ENCODE results near the gene BUD13.
"Not testable (repeated sequence)": the region's sequence is repeated elsewhere in the genome, so short reads cannot be mapped to it uniquely, and the experiment has no call there.

Gene BUD13

DNA sequence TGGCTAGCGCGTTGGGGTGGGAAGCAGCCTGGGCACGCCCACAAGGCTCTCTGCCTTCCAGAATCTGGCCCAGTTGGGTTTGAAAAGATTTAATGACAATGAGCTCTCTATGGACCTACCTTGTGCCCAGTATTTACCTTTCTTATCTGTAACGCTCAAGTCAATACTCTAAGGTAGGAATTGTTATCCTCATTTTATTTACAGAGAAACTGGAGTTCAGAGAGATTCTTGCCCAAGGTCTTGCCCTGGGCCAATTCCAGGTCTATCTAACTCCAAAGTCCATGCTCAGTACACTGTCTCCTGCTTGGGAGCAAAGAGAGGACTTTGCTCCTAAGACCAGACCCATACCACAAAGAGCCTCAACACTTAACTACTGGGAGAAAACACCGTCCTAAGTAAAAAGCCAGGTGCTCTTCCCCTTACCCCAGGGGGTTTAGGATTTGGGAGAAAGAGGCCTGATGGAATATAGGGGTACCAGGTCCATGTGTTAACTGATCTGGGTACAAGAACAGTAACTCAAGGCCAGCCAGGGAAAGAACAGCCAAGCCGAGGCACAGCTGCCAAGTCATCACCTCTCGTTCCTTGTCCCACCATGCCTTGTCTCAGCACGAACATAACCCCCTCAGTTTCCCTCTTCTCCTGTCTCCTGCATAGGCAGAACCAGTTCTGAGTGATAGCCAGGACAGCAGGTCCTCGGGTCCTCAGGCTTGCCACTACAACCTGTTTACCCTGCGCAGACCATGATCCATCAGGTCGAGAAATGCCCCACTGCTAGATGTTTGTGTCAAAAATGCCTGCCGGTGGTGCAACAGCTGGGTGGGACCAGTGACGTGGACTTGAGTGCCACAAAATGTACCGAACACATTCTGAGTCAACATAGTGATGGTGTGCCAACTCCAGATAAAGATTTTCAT is 35.7 kb upstream of the BUD13 start:
- no peak for DNase-seq
- Histone ChIP-seq H3K4me3 (ENCODE audit: insufficient read depth, low read depth, low read length, poor library complexity, severe bottlenecking) (no peak overlapping the region), H3K27me3 (replicated peaks; ENCODE audit: control insufficient read depth, insufficient read depth, low read length, poor library complexity, severe bottlenecking) (no peaks in the 10 kb centered on the region), H3K9me3 (ENCODE audit: control insufficient read depth, low read length) (no peaks in the 10 kb centered on the region), H3K27ac (ENCODE audit: insufficient read depth, low read length, poor library complexity, severe bottlenecking) (no peak overlapping the region), H3K36me3 (ENCODE audit: control insufficient read depth, insufficient read depth, low read length) (no peaks in the 10 kb centered on the region), H3K4me1 (ENCODE audit: control insufficient read depth, insufficient read depth, low read length, poor library complexity, severe bottlenecking) (no peaks in the 10 kb centered on the region)

- no peak overlapping the region for H3K27ac ChIP-seq (ENCODE audit: insufficient read depth, low read length, poor library complexity, severe bottlenecking)
- H3K4me3 ChIP-seq (ENCODE audit: insufficient read depth, low read depth, low read length, poor library complexity, severe bottlenecking) = no peak overlapping the region
- no peaks in the 10 kb centered on the region for H3K4me1 ChIP-seq (ENCODE audit: control insufficient read depth, insufficient read depth, low read length, poor library complexity, severe bottlenecking)
- no peaks in the 10 kb centered on the region for H3K9me3 ChIP-seq (ENCODE audit: control insufficient read depth, low read length)
- DNase-seq = no peak
- no peaks in the 10 kb centered on the region for H3K36me3 ChIP-seq (ENCODE audit: control insufficient read depth, insufficient read depth, low read length)
- no peaks in the 10 kb centered on the region for H3K27me3 ChIP-seq (replicated peaks; ENCODE audit: control insufficient read depth, insufficient read depth, low read length, poor library complexity, severe bottlenecking)
These were observed 34.9 kb upstream of the BUD13 start for GRCh38 chr11:116807601-116808261.

- Histone ChIP-seq H3K36me3 (ENCODE audit: control insufficient read depth, insufficient read depth, low read length) (no peaks in the 10 kb centered on the region), H3K4me1 (ENCODE audit: control insufficient read depth, insufficient read depth, low read length, poor library complexity, severe bottlenecking) (no peaks in the 10 kb centered on the region), H3K27me3 (replicated peaks; ENCODE audit: control insufficient read depth, insufficient read depth, low read length, poor library complexity, severe bottlenecking) (no peaks in the 10 kb centered on the region), H3K9me3 (ENCODE audit: control insufficient read depth, low read length) (no peaks in the 10 kb centered on the region), H3K27ac (ENCODE audit: insufficient read depth, low read length, poor library complexity, severe bottlenecking) (no peak overlapping the region), H3K4me3 (ENCODE audit: insufficient read depth, low read depth, low read length, poor library complexity, severe bottlenecking) (no peak overlapping the region)
- DNase-seq = no peak
These were observed 31.2 kb upstream of the BUD13 start for GRCh38 chr11:116804001-116804400.

DNA sequence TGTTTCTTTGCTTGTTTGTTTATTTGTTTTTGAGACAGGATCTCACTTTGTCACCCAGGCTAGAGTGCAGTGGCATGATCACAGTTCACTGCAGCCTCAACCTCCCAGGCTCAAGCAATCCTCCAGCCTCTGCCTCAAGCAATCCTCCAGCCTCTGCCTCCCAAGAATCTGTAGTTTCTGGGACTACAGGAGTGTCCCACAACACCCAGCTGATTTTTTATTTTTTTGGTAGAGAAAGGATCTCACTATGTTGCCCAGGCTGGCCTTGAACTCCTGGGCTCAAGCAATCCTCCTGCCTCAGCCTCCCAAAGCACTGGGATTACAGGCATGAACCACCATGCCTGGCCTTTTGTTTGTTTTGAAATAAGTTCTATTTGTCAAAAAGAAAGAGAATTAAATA is 28.9 kb upstream of the BUD13 start:
- H3K4me3 ChIP-seq (ENCODE audit: insufficient read depth, low read depth, low read length, poor library complexity, severe bottlenecking); DNase-seq; H3K27ac ChIP-seq (ENCODE audit: insufficient read depth, low read length, poor library complexity, severe bottlenecking); H3K4me1 ChIP-seq (ENCODE audit: control insufficient read depth, insufficient read depth, low read length, poor library complexity, severe bottlenecking); H3K27me3 ChIP-seq (replicated peaks; ENCODE audit: control insufficient read depth, insufficient read depth, low read length, poor library complexity, severe bottlenecking); H3K36me3 ChIP-seq (ENCODE audit: control insufficient read depth, insufficient read depth, low read length); H3K9me3 ChIP-seq (ENCODE audit: control insufficient read depth, low read length): not testable (repeated sequence)

DNA sequence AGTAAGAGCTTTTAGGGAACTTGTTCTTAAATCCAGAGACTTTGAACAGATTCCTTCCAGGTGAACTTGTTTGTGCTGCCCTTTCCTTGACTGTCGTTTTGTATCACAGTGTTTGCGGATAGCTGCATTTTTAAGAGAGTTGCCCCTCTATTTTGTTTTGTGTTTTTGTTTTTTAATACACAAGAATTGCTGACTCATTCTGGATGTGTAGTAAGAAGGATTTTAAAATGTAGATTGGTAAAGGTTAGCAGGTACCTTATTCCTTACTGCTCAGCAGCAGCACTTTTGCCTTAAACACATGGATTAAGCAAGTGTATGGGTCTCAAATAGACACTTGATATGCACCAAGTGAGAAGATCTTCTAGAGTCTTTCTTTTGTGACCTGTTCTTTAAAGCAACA is 27.8 kb upstream of the BUD13 start:
- Histone ChIP-seq H3K4me1 (ENCODE audit: control insufficient read depth, insufficient read depth, low read length, poor library complexity, severe bottlenecking) (no peaks in the 10 kb centered on the region), H3K4me3 (ENCODE audit: insufficient read depth, low read depth, low read length, poor library complexity, severe bottlenecking) (no peak overlapping the region), H3K27ac (ENCODE audit: insufficient read depth, low read length, poor library complexity, severe bottlenecking) (no peak overlapping the region), H3K27me3 (replicated peaks; ENCODE audit: control insufficient read depth, insufficient read depth, low read length, poor library complexity, severe bottlenecking) (no peaks in the 10 kb centered on the region), H3K36me3 (ENCODE audit: control insufficient read depth, insufficient read depth, low read length) (no peaks in the 10 kb centered on the region), H3K9me3 (ENCODE audit: control insufficient read depth, low read length) (no peaks in the 10 kb centered on the region)
- no peak for DNase-seq

GRCh38 chr11:116798368-116798767 is 25.6 kb upstream of the BUD13 start:
- Histone ChIP-seq H3K4me1 (ENCODE audit: control insufficient read depth, insufficient read depth, low read length, poor library complexity, severe bottlenecking) (no peaks in the 10 kb centered on the region), H3K4me3 (ENCODE audit: insufficient read depth, low read depth, low read length, poor library complexity, severe bottlenecking) (no peak overlapping the region), H3K36me3 (ENCODE audit: control insufficient read depth, insufficient read depth, low read length) (no peaks in the 10 kb centered on the region), H3K9me3 (ENCODE audit: control insufficient read depth, low read length) (no peaks in the 10 kb centered on the region), H3K27ac (ENCODE audit: insufficient read depth, low read length, poor library complexity, severe bottlenecking) (no peak overlapping the region), H3K27me3 (replicated peaks; ENCODE audit: control insufficient read depth, insufficient read depth, low read length, poor library complexity, severe bottlenecking) (no peaks in the 10 kb centered on the region)
- DNase-seq = no peak

DNA sequence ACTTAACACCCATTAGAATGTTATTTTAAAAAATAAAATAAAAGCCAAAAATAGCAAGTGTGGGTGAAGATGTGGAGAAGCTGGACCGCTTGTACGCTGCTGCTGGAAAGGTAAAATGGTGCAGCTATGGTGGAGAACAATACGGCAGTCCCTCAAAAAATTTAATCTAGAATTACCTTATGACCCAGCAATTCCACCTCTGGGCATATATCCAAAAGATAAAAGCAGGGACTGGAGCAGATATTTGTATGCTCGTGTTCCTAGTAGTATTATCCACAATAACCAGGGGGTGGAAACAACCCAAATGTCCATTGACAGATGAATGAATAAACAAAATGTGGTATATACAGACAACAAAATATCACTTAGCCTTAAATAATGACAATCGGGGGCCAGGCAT is 25.0 kb upstream of the BUD13 start:
- Histone ChIP-seq H3K4me3 (ENCODE audit: insufficient read depth, low read depth, low read length, poor library complexity, severe bottlenecking) (no peak overlapping the region), H3K27ac (ENCODE audit: insufficient read depth, low read length, poor library complexity, severe bottlenecking) (no peak overlapping the region), H3K4me1 (ENCODE audit: control insufficient read depth, insufficient read depth, low read length, poor library complexity, severe bottlenecking) (no peaks in the 10 kb centered on the region), H3K36me3 (ENCODE audit: control insufficient read depth, insufficient read depth, low read length) (no peaks in the 10 kb centered on the region), H3K9me3 (ENCODE audit: control insufficient read depth, low read length) (no peaks in the 10 kb centered on the region), H3K27me3 (replicated peaks; ENCODE audit: control insufficient read depth, insufficient read depth, low read length, poor library complexity, severe bottlenecking) (no peaks in the 10 kb centered on the region)
- DNase-seq = no peak

DNA sequence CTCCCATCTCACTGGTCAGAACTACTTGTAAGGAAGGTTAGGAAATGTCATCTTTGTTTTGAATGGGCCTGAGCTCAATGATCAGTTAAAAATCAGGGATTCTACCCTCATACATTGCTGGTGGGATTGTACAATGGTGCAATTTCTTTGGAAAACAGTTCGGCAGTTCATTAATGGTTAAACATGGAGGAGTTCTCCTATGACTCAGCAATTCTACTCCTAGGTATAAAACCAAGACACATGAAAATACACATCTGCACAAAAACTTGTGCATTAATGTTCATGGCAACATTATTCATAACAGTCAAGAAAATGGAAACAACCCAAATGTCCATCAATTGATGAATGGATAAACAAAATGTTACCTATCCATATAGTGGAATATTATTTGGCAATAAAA is 23.8 kb upstream of the BUD13 start:
- Histone ChIP-seq H3K4me1 (ENCODE audit: control insufficient read depth, insufficient read depth, low read length, poor library complexity, severe bottlenecking) (peaks cover under 1% of the 10 kb centered on the region), H3K27ac (ENCODE audit: insufficient read depth, low read length, poor library complexity, severe bottlenecking) (no peak overlapping the region), H3K4me3 (ENCODE audit: insufficient read depth, low read depth, low read length, poor library complexity, severe bottlenecking) (no peak overlapping the region), H3K36me3 (ENCODE audit: control insufficient read depth, insufficient read depth, low read length) (no peaks in the 10 kb centered on the region), H3K27me3 (replicated peaks; ENCODE audit: control insufficient read depth, insufficient read depth, low read length, poor library complexity, severe bottlenecking) (no peaks in the 10 kb centered on the region), H3K9me3 (ENCODE audit: control insufficient read depth, low read length) (no peaks in the 10 kb centered on the region)
- no peak for DNase-seq

DNA sequence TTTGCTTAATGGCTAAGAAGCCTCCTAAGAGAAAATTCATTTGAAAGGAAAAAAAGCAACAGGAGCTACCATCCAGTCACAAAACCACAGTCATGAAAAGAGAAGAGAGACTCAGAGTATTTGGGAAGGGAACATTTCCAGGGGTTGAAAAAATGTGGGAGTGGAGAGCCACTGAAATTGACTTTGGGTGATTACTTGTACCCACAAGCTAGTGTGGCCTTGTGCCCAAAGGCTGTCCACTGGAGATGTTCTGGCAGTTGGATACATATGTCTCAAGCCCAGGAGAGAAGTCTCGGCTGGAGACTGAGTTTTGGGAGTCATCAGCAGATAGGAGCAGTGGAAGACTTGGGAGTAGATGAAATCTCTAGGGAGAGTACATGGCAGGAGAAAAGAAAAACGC is 22.1 kb upstream of the BUD13 start:
- Histone ChIP-seq H3K36me3 (ENCODE audit: control insufficient read depth, insufficient read depth, low read length) (no peaks in the 10 kb centered on the region), H3K27me3 (replicated peaks; ENCODE audit: control insufficient read depth, insufficient read depth, low read length, poor library complexity, severe bottlenecking) (no peaks in the 10 kb centered on the region), H3K27ac (ENCODE audit: insufficient read depth, low read length, poor library complexity, severe bottlenecking) (no peak overlapping the region), H3K9me3 (ENCODE audit: control insufficient read depth, low read length) (no peaks in the 10 kb centered on the region), H3K4me3 (ENCODE audit: insufficient read depth, low read depth, low read length, poor library complexity, severe bottlenecking) (no peak overlapping the region), H3K4me1 (ENCODE audit: control insufficient read depth, insufficient read depth, low read length, poor library complexity, severe bottlenecking) (peaks cover 9% of the 10 kb centered on the region)
- DNase-seq = no peak

DNA sequence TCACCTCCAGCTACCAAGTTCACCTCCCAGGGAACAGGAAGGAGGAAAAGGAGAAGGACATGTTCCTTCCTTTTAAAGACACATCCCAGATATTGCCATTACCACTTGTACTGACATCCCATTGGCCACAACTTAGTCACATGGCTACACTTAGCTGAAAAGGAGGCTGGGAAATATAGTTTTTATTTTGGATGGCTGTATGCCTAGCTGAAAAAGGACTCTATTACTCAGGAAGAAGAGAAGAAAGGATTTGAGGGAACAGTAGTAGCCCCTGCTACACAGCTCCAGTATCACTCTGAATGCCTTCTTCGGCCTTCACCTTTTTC is 20.9 kb upstream of the BUD13 start:
- no peak overlapping the region for H3K4me3 ChIP-seq (ENCODE audit: insufficient read depth, low read depth, low read length, poor library complexity, severe bottlenecking)
- H3K9me3 ChIP-seq (ENCODE audit: control insufficient read depth, low read length) = no peaks in the 10 kb centered on the region
- H3K27ac ChIP-seq (ENCODE audit: insufficient read depth, low read length, poor library complexity, severe bottlenecking) = no peak overlapping the region
- H3K36me3 ChIP-seq (ENCODE audit: control insufficient read depth, insufficient read depth, low read length) = no peaks in the 10 kb centered on the region
- H3K27me3 ChIP-seq (replicated peaks; ENCODE audit: control insufficient read depth, insufficient read depth, low read length, poor library complexity, severe bottlenecking) = no peaks in the 10 kb centered on the region
- peaks cover 9% of the 10 kb centered on the region for H3K4me1 ChIP-seq (ENCODE audit: control insufficient read depth, insufficient read depth, low read length, poor library complexity, severe bottlenecking)
- DNase-seq = no peak
